Vagina (tissue), 2 donors: ENCODE measurements around the gene NPW.

ENCODE experiments used
- POLR2A ChIP-seq, 2 donors: fragments of 450-650 bp; IDR thresholded peaks; one replicate each; pipeline ENCODE4 v1.6.1; 2017; ENCODE audit warnings: antibody characterized with exemption in 2 of 2, mild to moderate bottlenecking in 2 of 2, moderate library complexity in 2 of 2
- TF ChIP-seq, protein P1 (sequence below), 3 experiments: fragments of 450-650 bp in 2 of 3; fragments of 200-600 bp in 1 of 3; sonication (generic) in 1 of 3; IDR thresholded peaks; one replicate each; pipeline ENCODE4 v1.5.1; 2017 to 2019; ENCODE audit warnings: antibody characterized with exemption in 3 of 3, mild to moderate bottlenecking in 2 of 3, moderate library complexity in 2 of 3

DNA sequence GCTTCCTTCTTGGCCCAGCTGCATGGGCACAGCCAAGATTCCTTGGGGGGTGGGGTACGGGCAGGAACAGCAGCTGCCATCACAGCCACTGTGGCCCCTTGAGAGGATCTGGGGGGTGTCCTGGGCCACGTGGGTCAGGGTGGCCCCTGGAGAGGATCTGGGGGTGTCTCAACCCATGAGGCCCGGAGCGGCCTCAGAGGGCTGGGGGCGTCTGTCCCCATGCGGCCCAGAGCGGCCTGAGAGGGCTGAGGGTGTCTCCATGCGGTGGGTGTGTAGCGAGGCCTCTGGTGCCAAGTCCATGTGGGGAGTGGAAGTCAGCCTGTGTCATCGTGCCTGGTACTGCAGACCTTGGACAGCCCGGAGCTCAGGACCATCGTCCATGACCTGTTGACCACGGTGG lies 41.9 kb downstream of the NPW start:
- no peak for TF ChIP-seq POLR2A (IDR thresholded peaks at IDR 0.05)
- TF ChIP-seq, protein P1, sequence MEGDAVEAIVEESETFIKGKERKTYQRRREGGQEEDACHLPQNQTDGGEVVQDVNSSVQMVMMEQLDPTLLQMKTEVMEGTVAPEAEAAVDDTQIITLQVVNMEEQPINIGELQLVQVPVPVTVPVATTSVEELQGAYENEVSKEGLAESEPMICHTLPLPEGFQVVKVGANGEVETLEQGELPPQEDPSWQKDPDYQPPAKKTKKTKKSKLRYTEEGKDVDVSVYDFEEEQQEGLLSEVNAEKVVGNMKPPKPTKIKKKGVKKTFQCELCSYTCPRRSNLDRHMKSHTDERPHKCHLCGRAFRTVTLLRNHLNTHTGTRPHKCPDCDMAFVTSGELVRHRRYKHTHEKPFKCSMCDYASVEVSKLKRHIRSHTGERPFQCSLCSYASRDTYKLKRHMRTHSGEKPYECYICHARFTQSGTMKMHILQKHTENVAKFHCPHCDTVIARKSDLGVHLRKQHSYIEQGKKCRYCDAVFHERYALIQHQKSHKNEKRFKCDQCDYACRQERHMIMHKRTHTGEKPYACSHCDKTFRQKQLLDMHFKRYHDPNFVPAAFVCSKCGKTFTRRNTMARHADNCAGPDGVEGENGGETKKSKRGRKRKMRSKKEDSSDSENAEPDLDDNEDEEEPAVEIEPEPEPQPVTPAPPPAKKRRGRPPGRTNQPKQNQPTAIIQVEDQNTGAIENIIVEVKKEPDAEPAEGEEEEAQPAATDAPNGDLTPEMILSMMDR (IDR thresholded peaks at IDR 0.05), result no peak
